ENCODE measurements around the gene RNU2-1.
"Not testable (repeated sequence)": the region's sequence is repeated elsewhere in the genome, so short reads cannot be mapped to it uniquely, and the experiment has no call there.

Gene RNU2-1

DNA sequence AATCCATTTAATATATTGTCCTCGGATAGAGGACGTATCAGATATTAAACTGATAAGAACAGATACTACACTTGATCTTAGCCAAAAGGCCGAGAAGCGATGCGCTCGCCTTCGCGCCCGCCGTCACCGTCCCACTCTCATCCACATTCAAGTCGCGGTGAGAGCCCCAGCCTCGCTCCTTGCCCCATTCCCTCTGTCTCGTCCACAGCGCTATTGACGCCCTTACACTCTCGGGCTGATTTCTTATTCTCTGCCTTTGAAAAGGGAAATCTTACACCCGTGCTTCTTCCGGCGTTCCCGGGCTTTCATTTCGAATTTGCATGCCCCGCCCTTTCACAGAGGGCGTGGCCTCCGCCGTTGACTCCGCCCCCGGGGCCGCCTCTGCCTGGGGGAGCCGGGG, at the start of gene RNU2-1:
RNU2-1 (minus strand) TSS at position 101 of the 400 bp plus-strand sequence.
- not testable (repeated sequence) for DNase-seq

DNA sequence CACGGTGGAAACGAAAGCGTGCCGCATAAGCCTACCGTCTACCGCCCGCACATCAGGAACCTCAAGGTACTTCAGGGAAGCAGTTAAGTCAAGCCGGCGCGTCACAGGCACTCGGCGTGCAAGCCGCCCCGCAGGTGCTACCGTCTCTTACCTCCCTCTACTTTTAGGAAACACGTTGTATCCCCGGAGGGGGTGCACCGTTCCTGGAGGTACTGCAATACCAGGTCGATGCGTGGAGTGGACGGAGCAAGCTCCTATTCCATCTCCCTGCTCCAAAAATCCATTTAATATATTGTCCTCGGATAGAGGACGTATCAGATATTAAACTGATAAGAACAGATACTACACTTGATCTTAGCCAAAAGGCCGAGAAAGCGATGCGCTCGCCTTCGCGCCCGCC, 39.1 kb upstream of the RNU2-1 start:
- not testable (repeated sequence) for DNase-seq

DNA sequence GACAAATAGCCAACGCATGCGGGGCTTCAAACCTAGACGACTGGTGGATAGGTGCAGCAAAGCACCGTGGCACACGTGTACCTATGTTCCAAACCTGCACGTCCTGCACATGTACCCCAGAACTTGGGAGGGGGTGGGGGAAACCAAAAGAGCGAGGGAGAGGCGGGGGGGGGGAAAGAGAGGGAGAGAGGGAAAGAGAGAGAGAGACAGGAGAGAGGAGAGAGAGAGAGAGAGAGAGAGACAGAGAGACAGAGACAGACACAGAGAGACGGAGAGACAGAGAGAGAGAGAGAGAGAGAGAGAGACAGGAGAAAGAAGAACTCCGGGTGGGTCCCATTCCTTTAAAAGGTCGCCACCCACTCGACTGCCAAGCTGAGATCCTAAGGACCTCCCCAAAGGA, 38.7 kb upstream of the RNU2-1 start:
- DNase-seq = not testable (repeated sequence)

DNA sequence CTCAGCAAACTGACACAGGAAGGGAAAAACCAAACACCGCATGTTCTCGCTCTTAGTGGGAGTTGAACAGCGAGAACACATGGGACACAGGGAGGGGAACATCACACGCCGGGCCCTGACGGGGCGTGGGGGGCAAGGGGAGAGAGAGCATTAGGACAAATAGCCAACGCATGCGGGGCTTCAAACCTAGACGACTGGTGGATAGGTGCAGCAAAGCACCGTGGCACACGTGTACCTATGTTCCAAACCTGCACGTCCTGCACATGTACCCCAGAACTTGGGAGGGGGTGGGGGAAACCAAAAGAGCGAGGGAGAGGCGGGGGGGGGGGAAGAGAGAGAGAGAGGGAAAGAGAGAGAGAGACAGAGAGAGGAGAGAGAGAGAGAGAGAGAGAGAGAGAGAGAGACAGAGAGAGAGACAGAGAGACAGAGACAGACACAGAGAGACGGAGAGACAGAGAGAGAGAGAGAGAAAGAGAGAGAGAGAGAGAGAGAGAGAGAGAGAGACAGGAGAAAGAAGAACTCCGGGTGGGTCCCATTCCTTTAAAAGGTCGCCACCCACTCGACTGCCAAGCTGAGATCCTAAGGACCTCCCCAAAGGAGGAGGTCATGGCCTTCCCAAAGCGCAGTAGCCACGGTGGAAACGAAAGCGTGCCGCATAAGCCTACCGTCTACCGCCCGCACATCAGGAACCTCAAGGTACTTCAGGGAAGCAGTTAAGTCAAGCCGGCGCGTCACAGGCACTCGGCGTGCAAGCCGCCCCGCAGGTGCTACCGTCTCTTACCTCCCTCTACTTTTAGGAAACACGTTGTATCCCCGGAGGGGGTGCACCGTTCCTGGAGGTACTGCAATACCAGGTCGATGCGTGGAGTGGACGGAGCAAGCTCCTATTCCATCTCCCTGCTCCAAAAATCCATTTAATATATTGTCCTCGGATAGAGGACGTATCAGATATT, 37.1 kb upstream of the RNU2-1 start:
- not testable (repeated sequence) for DNase-seq

DNA sequence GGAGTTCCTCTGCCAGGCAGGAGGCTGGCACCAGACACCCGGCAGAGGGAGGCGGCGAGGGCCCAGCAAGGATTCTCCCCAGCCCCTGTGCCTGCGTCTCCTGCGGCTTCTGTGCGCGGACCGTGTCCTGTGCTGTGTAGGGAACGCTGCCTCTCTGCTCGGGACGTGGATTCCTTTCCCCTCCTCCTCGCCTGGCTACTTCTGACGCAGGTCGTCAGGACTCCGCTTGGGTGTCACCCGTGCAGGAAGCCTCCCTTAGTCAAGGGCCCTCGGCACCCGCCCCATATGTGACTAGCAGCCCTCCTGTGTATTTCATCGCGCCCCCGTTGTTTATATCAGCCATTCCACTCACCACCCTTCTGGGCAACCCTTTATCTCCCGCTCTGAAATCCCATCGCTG, 12.7 kb upstream of the RNU2-1 start:
- DNase-seq = not testable (repeated sequence)

DNA sequence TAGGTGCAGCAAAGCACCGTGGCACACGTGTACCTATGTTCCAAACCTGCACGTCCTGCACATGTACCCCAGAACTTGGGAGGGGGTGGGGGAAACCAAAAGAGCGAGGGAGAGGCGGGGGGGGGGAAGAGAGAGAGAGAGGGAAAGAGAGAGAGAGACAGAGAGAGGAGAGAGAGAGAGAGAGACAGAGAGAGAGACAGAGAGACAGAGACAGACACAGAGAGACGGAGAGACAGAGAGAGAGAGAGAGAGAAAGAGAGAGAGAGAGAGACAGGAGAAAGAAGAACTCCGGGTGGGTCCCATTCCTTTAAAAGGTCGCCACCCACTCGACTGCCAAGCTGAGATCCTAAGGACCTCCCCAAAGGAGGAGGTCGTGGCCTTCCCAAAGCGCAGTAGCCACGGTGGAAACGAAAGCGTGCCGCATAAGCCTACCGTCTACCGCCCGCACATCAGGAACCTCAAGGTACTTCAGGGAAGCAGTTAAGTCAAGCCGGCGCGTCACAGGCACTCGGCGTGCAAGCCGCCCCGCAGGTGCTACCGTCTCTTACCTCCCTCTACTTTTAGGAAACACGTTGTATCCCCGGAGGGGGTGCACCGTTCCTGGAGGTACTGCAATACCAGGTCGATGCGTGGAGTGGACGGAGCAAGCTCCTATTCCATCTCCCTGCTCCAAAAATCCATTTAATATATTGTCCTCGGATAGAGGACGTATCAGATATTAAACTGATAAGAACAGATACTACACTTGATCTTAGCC, 7.0 kb upstream of the RNU2-1 start:
- not testable (repeated sequence) for DNase-seq

DNA sequence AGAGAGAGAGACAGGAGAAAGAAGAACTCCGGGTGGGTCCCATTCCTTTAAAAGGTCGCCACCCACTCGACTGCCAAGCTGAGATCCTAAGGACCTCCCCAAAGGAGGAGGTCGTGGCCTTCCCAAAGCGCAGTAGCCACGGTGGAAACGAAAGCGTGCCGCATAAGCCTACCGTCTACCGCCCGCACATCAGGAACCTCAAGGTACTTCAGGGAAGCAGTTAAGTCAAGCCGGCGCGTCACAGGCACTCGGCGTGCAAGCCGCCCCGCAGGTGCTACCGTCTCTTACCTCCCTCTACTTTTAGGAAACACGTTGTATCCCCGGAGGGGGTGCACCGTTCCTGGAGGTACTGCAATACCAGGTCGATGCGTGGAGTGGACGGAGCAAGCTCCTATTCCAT, 5.8 kb upstream of the RNU2-1 start:
- not testable (repeated sequence) for DNase-seq

DNA sequence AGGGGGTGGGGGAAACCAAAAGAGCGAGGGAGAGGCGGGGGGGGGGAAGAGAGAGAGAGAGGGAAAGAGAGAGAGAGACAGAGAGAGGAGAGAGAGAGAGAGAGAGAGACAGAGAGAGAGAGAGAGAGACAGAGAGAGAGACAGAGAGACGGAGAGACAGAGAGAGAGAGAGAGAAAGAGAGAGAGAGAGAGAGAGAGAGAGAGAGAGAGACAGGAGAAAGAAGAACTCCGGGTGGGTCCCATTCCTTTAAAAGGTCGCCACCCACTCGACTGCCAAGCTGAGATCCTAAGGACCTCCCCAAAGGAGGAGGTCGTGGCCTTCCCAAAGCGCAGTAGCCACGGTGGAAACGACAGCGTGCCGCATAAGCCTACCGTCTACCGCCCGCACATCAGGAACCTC, 514 bp downstream of the RNU2-1 start:
- DNase-seq = not testable (repeated sequence)

DNA sequence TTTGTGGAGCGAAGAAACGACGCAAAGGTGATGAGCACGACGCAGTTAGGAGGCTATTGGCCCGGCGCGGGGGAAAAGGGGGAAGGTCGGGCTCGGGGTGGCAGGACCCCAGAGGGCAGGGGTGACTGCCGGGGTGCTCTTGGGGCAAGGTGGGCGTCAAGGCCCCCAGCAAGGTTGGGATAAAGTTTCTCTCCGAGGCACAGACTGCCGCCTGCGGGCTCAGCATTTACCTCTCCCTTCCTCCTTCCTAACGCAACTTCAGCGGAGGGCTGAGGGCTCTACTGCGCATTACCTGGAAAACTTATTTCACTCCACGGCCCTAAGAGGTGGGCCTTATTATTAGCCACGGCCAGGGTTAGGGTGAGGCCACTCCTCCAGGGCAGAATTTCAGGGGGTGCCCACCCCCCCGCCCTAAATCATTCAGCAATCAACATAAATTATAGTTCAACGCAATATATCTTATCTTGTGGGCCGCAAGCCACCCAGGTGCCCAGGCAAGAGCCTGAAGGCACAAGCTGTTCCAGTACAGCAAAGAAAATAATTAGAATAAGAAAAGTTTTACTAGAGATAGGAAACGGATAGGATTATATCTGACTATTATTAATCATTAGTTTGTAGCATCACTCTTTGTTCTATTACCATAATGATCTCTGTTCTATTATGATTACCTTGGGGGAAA, 1.6 kb downstream of the RNU2-1 start:
- not testable (repeated sequence) for DNase-seq

DNA sequence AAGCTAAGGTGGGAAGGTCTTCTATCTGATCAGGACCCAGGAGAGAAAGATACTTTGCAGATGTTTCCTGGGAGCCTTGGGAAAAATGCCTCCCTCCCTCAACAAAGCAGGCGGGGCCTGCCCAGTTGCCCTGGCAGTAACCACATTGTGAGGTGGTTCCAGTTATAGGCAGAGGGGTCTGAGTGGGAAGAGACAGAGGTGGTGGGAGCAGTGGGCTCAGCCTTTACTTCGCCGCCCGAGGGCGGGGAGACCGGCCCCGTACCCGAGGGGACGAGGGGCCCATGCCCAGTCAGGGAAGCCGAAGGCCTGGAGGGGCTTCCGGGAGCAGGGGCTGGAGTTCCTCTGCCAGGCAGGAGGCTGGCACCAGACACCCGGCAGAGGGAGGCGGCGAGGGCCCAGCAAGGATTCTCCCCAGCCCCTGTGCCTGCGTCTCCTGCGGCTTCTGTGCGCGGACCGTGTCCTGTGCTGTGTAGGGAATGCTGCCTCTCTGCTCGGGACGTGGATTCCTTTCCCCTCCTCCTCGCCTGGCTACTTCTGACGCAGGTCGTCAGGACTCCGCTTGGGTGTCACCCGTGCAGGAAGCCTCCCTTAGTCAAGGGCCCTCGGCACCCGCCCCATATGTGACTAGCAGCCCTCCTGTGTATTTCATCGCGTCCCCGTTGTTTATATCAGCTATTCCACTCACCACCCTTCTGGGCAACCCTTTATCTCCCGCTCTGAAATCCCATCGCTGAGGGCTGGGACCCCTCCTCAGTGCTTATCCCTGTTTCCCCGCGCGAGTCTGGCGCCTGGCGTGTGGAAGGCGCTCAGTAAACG, 2.4 kb downstream of the RNU2-1 start:
- DNase-seq = not testable (repeated sequence)

DNA sequence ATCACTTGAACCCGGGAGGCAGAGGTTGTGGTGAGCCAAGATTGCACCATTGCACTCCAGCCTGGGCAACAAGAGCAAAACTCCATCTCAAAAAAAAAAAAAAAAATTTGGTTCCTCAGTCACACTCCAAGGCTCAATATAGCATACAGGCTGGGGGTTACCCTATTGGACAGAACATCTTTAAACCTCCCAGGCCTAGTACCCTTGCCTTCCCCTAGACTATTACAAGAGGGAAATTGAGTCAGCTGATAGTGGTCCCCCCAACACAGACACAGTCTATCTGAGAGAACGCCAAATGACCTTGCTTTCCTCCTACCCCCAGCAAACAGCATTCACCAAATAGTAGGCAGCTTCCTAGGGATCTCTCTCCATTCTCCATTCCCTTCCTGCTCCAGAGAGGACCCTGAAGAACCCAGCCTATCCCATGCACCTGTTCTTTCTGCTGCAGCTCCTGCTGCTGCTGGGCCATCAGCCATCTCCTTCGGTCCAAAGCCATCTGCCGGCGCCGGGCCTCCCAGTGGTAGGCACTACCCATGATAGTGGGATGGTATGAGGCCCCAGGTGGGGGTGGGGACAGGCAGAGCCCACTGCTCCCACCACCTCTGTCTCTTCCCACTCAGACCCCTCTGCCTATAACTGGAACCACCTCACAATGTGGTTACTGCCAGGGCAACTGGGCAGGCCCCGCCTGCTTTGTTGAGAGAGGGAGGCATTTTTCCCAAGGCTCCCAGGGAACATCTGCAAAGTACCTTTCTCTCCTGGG, 5.6 kb downstream of the RNU2-1 start, which contains the start of gene CCDC200:
CCDC200 (minus strand) TSS at position 604 of the 763 bp plus-strand sequence; CDS start at position 535, 69 bp downstream.
- not testable (repeated sequence) for DNase-seq

DNA sequence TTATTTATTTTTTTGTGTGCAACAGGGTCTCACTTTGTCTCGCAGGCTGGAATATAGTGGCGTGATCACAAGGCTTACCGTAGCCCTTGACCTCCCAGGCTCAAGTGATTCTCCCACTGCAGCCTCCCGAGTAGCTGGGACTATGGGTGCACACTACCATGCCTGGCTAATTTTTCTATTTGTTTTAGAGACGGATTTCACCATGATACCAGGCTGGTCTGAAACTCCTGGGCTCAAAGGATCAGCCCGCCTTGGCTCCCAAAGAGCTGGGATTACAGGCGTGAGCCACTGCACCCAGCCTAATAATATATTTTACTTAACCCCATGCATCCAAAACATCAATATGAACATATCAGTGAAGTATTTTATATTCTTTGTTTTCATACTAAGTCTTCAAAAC, 7.4 kb downstream of the RNU2-1 start:
- no peak for DNase-seq

DNA sequence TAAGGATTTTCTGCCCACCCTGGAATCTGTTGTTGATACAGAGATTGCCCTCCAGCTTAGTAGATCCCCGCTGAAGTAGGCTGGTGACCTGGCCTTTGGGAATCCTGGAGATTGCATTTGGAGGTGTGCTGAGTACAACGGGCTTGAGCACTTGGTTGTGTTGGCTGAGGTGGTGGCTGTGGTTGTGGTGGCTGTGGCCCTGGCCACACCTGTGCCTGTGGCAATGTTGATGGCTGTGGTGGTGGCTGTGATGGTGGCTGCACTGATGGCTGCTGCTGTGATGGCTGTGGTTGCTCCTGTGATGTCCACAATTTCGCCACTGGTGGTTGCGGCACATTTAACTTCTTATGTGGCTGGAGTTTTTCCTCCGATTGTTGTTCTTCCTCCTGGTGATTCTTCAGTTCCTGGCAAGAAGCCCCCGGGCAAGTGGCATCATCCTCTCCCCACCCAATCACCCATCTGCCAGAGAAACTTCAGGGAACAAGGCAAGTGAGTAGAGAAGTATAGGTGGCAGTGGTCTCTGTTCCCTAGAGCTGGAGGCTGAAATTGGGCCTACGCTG, 9.6 kb downstream of the RNU2-1 start:
- DNase-seq = no peak

DNA sequence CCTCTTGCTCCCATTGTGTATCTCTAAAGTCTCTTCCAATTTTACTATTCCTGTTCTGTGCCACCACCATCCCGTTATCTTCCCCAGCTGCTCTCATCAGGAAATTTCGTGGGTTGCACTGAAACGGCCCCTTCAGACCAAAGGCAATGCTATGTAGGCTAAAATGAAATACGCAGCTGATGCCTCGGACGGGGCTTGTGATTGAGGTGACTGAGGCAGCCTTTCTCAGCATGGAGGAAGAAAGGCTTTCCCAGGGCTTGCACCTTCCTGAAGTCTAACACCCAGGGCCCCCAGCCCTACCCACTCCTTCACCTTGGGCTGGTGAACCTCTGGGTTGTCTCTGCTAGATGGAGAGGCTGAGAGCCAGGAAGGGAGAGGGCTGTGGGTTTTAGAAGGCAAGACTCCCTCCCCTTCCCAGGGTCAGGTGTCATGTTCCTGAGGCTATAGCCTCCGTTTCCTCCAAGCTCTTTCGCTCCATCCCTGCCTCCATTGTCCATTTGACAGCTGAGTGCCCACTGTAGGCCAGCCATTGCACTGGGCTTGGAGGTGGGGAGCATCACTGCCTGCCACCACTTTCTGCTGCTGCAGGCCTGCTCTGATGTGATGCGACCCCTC, 13.2 kb downstream of the RNU2-1 start:
- DNase-seq = no peak

DNA sequence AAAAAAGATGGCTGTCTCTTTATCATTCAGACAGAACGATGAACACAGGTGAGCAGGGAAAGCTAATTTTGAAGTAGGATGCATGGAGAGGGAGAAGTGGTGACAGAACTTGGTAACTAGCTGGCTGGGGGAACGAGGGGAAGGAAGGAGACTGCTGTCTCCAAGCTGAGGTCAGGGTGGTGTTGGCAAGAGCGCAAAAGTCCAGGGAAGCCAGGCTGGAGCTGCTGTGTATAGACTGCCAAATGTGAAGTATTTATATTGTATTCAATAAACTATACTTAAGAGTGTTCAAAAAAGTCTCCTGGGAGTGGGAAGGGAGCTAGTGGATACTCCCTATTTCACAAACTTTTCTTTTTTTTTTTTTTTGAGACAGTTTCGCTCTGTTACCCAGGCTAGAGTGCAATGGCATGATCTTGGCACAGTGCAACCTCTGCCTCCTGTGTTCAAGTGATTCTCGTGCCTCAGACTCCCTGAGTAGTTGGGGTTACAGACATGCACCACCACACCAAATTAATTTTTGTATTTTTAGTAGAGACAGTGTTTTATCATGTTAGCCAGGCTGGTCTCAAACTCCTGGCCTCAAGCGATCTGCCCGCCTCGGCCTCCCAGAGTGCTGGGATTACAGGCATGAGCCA, 13.9 kb downstream of the RNU2-1 start:
- DNase-seq = no peak

DNA sequence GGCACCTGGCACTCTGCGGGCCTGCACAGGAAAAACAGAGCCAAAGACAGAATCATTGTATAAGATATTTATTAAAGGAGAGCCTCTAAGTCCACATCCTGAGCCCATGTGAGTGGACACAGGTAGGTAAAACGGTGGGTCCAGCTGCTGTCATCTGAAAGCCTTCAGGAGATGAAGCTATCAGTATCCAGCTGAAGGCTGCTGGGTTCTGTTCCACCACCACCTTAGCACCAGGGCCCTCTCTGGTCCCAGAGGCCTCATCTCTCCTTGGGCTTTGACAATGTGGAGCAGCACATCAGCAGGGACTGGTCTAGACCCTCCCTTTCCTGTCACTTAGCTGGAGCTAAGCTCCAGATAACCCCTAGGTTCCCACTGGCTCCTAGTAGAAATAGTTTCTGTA, 14.8 kb downstream of the RNU2-1 start:
- DNase-seq = no peak

DNA sequence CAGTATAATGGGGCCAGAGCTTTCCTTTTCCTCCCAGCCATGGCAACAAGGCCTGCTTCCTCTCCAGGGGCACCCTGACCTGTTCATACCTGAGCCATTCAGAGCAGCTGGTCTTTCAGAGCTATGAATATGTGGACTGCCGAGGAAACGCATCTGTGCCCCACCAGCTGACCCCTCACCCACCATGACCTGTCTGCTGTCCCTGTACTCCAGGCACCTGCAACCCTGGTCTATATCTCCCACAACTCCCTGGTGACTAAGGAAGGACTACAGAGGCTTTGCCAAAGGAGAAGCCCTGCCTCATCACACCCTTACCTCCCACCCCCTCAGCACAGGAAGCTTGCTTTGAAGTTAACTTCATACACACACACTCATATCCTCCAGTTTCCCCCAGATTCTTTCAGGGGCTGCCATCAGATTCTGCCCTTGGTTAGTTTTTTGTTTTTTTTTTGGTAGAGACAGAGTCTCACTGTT, 16.1 kb downstream of the RNU2-1 start:
- no peak for DNase-seq

DNA sequence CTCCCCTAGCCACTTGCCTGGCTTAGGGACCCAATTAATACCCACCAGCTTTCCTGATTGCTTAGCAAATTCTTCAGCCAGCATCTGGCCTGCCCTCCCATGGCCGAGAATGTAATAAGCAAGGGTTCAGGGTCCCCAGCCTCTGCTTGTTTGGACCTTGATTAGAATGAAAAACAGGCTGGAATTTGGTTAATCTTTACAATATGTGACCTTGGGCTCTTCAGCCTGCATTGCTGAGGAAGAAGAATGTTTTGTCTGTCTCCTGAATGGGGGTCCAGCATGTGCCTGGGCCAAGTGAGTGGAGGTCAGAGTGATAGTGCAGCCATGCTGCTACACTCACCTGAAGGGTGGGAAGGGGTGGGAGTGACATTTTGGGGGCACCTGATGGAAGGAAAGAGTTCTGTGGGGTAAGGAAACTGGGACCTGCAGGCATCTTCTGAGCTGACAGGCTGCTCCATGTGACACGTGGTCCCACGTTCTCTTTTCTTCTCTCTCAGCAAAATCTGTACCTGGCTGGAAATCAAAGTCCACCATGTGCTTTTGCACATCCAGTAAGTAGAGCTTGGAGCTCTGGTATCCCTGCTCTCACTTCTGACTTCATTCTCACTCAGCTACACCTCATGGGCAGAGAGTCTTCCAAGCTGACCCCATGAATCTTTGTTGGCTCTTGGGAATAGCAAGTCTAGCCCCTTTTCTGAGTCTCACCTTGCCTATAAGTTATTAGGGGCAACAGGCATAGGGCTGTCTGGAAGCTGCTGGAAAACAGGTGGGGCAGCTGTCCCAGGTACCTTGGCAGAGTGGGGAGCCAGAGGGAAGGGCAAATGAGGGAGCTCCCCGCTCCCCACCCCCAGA, 16.8 kb downstream of the RNU2-1 start:
- no peak for DNase-seq

DNA sequence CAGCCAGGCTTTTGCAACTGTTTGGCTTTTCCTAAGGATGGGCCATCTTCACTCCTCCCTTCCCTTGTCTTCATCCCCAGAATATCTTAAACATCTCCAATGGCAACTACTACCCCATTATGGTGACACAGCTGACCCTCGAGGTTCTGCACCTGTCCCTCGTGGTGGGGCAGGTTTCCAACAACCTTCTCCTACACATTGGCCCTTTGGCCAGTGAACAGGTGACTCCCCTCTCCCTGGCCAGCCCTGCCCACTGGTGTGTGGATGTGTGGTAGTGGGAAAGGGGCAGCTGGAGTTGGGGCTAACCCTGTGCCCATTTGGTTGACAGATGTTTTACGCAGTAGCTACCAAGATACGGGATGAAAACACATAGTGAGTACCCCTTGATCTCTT, 17.4 kb downstream of the RNU2-1 start:
- no peak for DNase-seq

Measured in Kasumi-1 (cell line).